Activated CD4-positive, alpha-beta T cell treated with anti-CD3 and anti-CD28 coated beads, Interleukin-2, amount 10 ng/mL, durations not matched to agents 7 days and 5 days (primary cell): ENCODE results near the gene CARD9. TPM values are rescaled to one million over a fixed set of nuclear protein-coding genes. Genes with fewer than 3 reads are reported as not detected.

Experiments used
- CTCF ChIA-PET: fragments of 350-600 bp; sonication (Branson Sonifier 250); formaldehyde crosslinking; loops from one replicate; lab custom pipeline; 2021; ENCODE audit warnings: antibody characterized with exemption; lab: Charles Lee
- POLR2A ChIA-PET: fragments of 350-600 bp; sonication (Branson Sonifier 250); formaldehyde crosslinking; loops from one replicate; lab custom pipeline; 2021; ENCODE audit warnings: antibody characterized with exemption; lab: Charles Lee
- DNase-seq: peaks from one replicate; pipeline ENCODE4 v3.0.0-alpha.2; 2020
- H3K27ac Mint-ChIP-seq: one replicate; pipeline ENCODE4 v1.8.0; 2021; ENCODE audit warnings: mild to moderate bottlenecking, moderate library complexity, mixed read lengths
- H3K27me3 Mint-ChIP-seq: one replicate; pipeline ENCODE4 v1.8.0; 2021; ENCODE audit warnings: mixed read lengths
- H3K36me3 Mint-ChIP-seq: one replicate; pipeline ENCODE4 v1.8.0; 2021; ENCODE audit warnings: low read depth, mixed read lengths
- H3K4me1 Mint-ChIP-seq: one replicate; pipeline ENCODE4 v1.8.0; 2021; ENCODE audit warnings: mixed read lengths
- H3K4me3 Mint-ChIP-seq: one replicate; pipeline ENCODE4 v1.8.0; 2021; ENCODE audit warnings: mild to moderate bottlenecking, moderate library complexity, mixed read lengths
- H3K9me3 Mint-ChIP-seq: one replicate; pipeline ENCODE4 v1.8.0; 2021; ENCODE audit warnings: mixed read lengths
- total RNA-seq, 2 experiments: library from RNA; stranded (reverse); gene quantifications; one replicate each; pipeline ENCODE4 v1.2.3, GENCODE V29; 2021

The CARD9 gene
- total RNA-seq, 2 experiments from 2014 or later, result 0.44 to 0.69 TPM

DNA sequence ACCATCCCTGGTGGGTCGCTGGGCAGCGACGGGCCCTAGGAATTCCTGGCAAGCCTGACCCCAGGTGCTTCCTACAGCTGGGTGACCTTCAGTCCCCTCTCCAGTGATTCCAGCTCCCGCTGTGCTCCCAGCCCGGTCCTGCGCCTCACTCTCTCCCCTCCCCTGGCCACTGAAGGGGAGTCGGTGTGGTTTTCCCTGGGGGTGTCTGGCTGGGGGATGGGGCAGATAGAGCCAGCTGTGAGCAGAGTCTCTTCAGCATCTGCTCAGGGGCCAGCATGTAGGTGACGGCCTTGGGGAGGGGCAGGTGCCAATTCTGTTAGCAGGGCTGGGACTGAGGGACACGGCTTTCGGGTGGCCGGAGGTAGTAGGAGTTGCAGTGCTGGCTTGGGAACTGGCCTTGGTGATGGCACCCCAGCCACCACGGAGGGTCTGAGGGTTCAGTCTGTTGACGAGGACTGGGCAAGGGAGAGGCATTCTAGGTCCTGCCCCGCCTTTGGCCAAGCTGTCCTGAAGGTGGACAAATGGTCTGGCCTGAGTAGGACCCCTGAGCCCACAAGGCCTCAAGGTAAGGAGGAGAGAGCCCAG, 43.0 kb downstream of the CARD9 start:
- Mint-ChIP-seq H3K4me3 (no peak overlapping the region), H3K4me1 (peaks cover 2% of the 10 kb centered on the region), H3K9me3 (no peaks in the 10 kb centered on the region), H3K27ac (no peak overlapping the region), H3K27me3 (no peaks in the 10 kb centered on the region), H3K36me3 (no peaks in the 10 kb centered on the region)
- ChIA-PET POLR2A (no interaction called here), CTCF (no interaction called here)
- no peak for DNase-seq

DNA sequence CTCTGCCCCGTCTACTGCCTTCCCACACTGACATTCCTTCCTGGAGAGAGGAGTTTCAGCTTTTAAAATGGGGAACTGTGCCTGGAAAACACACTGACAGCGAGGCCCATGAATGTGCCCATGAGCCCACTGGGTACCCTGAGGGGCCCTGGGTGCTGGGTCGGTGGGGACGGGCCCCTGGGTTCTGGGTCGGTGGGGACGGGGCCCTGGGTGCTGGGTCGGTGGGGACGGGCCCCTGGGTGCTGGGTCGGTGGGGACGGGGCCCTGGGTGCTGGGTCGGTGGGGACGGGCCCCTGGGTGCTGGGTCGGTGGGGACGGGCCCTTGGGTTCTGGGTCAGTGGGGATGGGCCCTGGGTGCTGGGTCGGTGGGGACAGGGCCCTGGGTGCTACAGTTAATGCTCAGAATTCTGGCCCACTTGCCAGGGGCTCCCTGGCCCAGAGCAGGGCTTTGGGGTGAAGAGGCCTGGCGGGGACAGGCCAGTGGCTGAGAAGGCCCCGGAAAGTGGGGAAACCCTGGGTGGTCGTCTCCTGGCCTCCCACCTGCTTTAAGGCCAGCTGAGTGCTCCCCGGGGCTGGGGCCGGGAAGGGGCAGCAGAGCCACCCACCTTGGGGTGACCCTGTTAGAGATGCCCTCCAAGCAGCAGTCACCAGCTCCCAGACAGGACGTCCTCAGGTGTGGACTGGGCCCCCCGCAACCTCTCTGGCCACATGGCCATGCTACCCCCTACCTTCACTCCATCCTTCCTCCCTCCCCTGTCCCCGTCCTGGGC, 43.6 kb downstream of the CARD9 start:
- POLR2A ChIA-PET, result no interaction called here
- Mint-ChIP-seq H3K27ac (no peak overlapping the region), H3K27me3 (no peaks in the 10 kb centered on the region), H3K9me3 (no peaks in the 10 kb centered on the region), H3K36me3 (no peaks in the 10 kb centered on the region), H3K4me1 (peaks cover 2% of the 10 kb centered on the region), H3K4me3 (no peak overlapping the region)
- DNase-seq, result no peak
- CTCF ChIA-PET, result no interaction called here

DNA sequence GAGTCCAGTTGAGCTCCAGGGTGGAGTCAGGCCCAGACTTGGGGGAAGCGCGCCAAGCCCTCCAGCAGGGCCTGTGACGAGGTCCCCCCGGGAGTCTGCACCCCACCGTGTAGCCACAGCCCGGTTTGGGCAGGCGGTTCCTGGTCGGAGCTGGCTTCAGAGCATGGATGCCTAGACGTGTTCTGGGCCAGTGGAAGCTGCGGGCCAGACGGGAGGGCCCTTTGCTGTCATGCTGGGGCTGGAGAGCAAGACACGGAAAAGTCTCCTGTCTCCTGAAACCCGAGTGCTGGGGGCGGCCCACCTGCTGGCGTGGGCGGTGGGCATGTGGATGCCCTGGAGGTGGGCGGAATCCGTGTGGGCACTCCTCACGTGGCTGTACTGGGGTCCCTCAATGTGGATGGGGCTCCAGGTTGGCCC, 44.2 kb downstream of the CARD9 start:
- POLR2A ChIA-PET, result no interaction called here
- H3K36me3 Mint-ChIP-seq, result no peaks in the 10 kb centered on the region
- no peaks in the 10 kb centered on the region for H3K27me3 Mint-ChIP-seq
- H3K4me3 Mint-ChIP-seq, result no peak overlapping the region
- DNase-seq, result no peak
- no peak overlapping the region for H3K27ac Mint-ChIP-seq
- H3K9me3 Mint-ChIP-seq, result no peaks in the 10 kb centered on the region
- CTCF ChIA-PET, result no interaction called here
- peaks cover 2% of the 10 kb centered on the region for H3K4me1 Mint-ChIP-seq

- Mint-ChIP-seq H3K9me3 (no peaks in the 10 kb centered on the region), H3K27ac (no peak overlapping the region), H3K27me3 (no peaks in the 10 kb centered on the region), H3K4me1 (peaks cover 2% of the 10 kb centered on the region), H3K4me3 (no peak overlapping the region), H3K36me3 (no peaks in the 10 kb centered on the region)
- CTCF ChIA-PET, result interaction anchor here (1.6 kb wide), 1 partner anchor 42 kb away, joined by 3 read pairs; no protein-coding TSS in a partner anchor
- no peak for DNase-seq
- POLR2A ChIA-PET, result no interaction called here
Measured at GRCh38 chr9:136328622-136329041, 44.8 kb downstream of the CARD9 start.

DNA sequence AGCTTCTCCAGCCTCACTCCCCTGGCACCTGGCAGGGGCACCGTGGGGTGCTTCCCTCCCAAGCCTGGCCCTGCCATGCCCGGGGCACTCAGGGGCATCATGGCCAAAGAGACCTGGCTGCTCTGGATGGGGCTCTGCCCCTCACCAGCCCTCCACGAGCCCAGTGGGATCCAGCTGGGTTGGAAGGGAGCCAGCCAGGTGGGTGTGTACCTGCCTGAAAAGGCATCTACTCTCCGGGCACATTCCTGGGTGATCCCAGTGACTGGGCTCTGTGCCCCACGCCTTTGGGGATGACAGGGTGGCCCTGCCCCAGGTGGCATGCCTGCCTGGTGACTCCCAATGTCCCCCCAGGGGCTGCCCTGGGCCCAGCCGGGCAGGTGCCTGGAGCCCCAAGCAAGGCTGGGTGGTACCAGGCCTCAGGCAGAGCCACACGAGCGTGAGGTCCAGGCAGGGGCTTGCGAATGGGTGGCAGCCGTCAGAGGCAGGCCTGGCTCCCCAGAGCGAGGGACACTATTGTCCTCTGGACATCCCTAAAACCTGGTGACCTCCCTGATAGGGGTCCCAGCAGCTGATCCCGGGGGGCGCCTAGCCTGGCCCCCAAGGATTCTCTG, 45.4 kb downstream of the CARD9 start:
- no peaks in the 10 kb centered on the region for H3K9me3 Mint-ChIP-seq
- DNase-seq, result no peak
- H3K27me3 Mint-ChIP-seq, result peaks cover 3% of the 10 kb centered on the region
- no peaks in the 10 kb centered on the region for H3K36me3 Mint-ChIP-seq
- H3K4me3 Mint-ChIP-seq, result no peak overlapping the region
- peaks cover 2% of the 10 kb centered on the region for H3K4me1 Mint-ChIP-seq
- CTCF ChIA-PET, result interaction anchor here (1.6 kb wide), 1 partner anchor 42 kb away, joined by 3 read pairs; no protein-coding TSS in a partner anchor
- POLR2A ChIA-PET, result no interaction called here
- no peak overlapping the region for H3K27ac Mint-ChIP-seq

- no peak within 1 kb of the TSS for H3K27ac Mint-ChIP-seq
Measured at GRCh38 chr9:136327304-136327974, 46.0 kb downstream of the CARD9 start, which contains the start of gene GPSM1. GPSM1 (plus strand) TSS chr9:136327539; CDS start chr9:136327696, 157 bp downstream.

GRCh38 chr9:136326761-136327303, 46.6 kb downstream of the CARD9 start:
- no peak overlapping the region for H3K27ac Mint-ChIP-seq
- H3K4me1 Mint-ChIP-seq, result peaks cover 2% of the 10 kb centered on the region
- H3K27me3 Mint-ChIP-seq, result peaks cover 3% of the 10 kb centered on the region
- ChIA-PET POLR2A (no interaction called here), CTCF (no interaction called here)
- no peaks in the 10 kb centered on the region for H3K9me3 Mint-ChIP-seq
- no peak for DNase-seq
- peak overlapping the region; percentile 43 for H3K4me3 Mint-ChIP-seq
- H3K36me3 Mint-ChIP-seq, result no peaks in the 10 kb centered on the region

More at GRCh38 chr9:136327304-136327974, 46.0 kb downstream of the CARD9 start, which contains the start of gene GPSM1:
- Mint-ChIP-seq H3K9me3 (no peaks in the 10 kb centered on the region), H3K4me1 (peaks cover 2% of the 10 kb centered on the region), H3K4me3 (peak within 1 kb of the TSS; percentile 43), H3K36me3 (no peaks in the 10 kb centered on the region), H3K27me3 (peaks cover 3% of the 10 kb centered on the region)
- CTCF ChIA-PET, result interaction anchor here (1.6 kb wide), 1 partner anchor 41 kb away, joined by 3 read pairs; no protein-coding TSS in a partner anchor
- POLR2A ChIA-PET, result no interaction called here
- peak; percentile 23 for DNase-seq

- ChIA-PET CTCF (no interaction called here), POLR2A (no interaction called here)
- Mint-ChIP-seq H3K4me3 (peak overlapping the region; percentile 43), H3K27ac (no peak overlapping the region), H3K36me3 (no peaks in the 10 kb centered on the region), H3K9me3 (no peaks in the 10 kb centered on the region), H3K27me3 (peaks cover 3% of the 10 kb centered on the region), H3K4me1 (peaks cover 2% of the 10 kb centered on the region)
- no peak for DNase-seq
Measured at GRCh38 chr9:136326061-136326760, 47.3 kb downstream of the CARD9 start.

GRCh38 chr9:136325358-136325757, 48.1 kb downstream of the CARD9 start:
- peaks cover 2% of the 10 kb centered on the region for H3K4me1 Mint-ChIP-seq
- H3K9me3 Mint-ChIP-seq, result no peaks in the 10 kb centered on the region
- H3K36me3 Mint-ChIP-seq, result no peaks in the 10 kb centered on the region
- no peak overlapping the region for H3K4me3 Mint-ChIP-seq
- peaks cover 3% of the 10 kb centered on the region for H3K27me3 Mint-ChIP-seq
- no peak for DNase-seq
- ChIA-PET CTCF (no interaction called here), POLR2A (no interaction called here)
- H3K27ac Mint-ChIP-seq, result no peak overlapping the region

DNA sequence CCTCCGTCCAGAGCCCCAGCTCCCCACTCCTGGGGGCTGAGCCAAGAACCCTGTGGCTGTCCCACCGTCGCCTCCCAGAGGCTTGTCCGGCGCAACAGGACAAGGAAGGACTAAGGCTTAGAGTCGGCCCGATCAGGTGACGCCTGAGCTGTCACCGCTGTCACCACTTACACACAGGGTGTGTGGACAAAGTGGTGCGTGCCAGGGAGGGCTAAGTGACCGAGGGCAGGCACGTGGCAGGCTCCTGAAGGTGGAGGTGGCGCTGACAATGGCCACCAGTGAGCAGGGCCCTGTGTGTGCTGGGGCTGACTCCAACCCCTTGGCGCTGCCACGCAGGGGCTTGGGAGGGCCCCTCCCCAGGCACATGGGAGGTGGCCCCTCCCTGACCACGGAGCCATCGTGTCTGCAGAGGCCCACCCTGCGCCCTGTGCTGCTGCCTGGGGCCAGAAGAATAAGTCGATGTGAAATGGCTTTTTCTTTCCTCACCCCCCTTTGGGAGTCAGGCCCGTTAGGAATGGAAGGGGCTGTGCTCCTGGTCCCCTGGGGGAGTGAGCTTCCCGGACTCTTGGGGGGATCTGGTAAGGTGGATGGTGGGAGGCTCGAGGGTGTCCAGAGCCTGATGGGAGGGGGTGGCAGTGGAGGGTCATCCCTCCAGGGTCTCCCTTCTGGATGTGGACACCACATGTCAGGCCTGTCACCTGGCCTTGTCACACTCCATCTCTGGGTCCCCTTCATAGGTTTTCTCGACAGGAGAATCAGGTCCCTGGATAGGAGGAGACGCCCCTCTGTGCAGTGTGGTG, 48.8 kb downstream of the CARD9 start:
- no peak overlapping the region for H3K27ac Mint-ChIP-seq
- POLR2A ChIA-PET, result no interaction called here
- CTCF ChIA-PET, result no interaction called here
- no peak for DNase-seq
- H3K4me3 Mint-ChIP-seq, result no peak overlapping the region
- H3K4me1 Mint-ChIP-seq, result peaks cover 2% of the 10 kb centered on the region
- H3K36me3 Mint-ChIP-seq, result no peaks in the 10 kb centered on the region
- H3K9me3 Mint-ChIP-seq, result no peaks in the 10 kb centered on the region
- H3K27me3 Mint-ChIP-seq, result peaks cover 3% of the 10 kb centered on the region

- Mint-ChIP-seq H3K27me3 (peaks cover 3% of the 10 kb centered on the region), H3K27ac (no peak overlapping the region), H3K9me3 (no peaks in the 10 kb centered on the region), H3K4me1 (no peaks in the 10 kb centered on the region), H3K36me3 (no peaks in the 10 kb centered on the region), H3K4me3 (no peak overlapping the region)
- CTCF ChIA-PET, result interaction anchor here (1.2 kb wide), 1 partner anchor 40 kb away, joined by 3 read pairs; no protein-coding TSS in a partner anchor
- no peak for DNase-seq
- POLR2A ChIA-PET, result no interaction called here
Measured at GRCh38 chr9:136323371-136323789, 50.1 kb downstream of the CARD9 start.
